HG03442 (cell line): ENCODE results near the gene AP4B1.

Experiments used
- ATAC-seq: cut with Tn5 transposase; IDR thresholded peaks from one replicate; pipeline ENCODE4 v1.9.1; 2021; ENCODE audit warnings: mild to moderate bottlenecking, moderate library complexity; ENCODE audit not compliant: unreplicated experiment

The AP4B1 gene

DNA sequence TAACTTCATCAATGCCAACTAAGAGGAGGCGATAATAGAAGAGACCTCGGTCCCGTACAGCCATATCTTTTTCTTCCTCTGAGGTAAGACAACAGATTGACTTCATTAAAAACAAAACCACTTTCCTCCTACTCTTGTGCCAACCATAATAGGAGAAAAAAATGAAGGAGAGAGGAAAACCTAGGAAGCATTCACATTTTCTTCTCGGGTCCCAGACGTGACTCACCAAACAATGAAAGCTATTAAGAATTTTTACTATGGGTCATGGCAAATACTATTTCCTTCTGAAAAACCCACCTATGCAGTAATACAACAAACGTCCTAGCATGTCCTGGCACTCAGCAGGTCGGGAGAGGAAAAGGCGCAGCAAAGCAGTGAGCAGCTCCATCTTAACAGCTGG lies 8.6 kb downstream of the AP4B1 start:
- ATAC-seq = no peak

GRCh38 chr1:113895098-113895497 lies 9.5 kb downstream of the AP4B1 start:
- no peak for ATAC-seq

- ATAC-seq = no peak
These were observed 11.3 kb downstream of the AP4B1 start for GRCh38 chr1:113893267-113893666.

DNA sequence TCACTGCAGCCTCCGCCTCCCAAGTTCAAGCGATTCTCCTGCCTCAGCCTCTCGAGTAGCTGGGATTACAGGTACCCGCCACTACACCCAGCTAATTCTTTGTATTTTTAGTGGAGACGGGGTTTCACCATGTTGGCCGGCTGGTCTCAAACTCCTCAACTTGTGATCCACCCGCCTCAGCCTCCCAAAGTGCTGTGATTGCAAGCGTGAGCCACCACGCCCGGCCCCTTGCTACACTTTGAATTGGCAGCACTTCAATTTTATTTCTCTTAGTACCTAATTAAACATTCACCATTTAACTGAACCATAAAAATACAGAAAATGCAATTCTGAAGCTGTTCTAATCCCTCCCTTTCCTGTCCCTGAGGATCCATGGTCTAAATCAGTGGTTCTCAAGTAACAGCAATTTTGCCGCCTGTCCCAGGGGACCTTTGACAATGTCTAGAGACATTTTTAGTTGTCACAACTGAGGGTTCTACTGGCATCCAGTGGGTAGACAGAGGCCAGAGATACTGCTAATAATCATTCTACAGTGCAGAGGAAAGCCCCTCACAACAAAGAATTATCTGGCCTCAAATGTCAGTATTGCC lies 12.9 kb downstream of the AP4B1 start:
- no peak for ATAC-seq

GRCh38 chr1:113890816-113891215 lies 13.8 kb downstream of the AP4B1 start:
- no peak for ATAC-seq

DNA sequence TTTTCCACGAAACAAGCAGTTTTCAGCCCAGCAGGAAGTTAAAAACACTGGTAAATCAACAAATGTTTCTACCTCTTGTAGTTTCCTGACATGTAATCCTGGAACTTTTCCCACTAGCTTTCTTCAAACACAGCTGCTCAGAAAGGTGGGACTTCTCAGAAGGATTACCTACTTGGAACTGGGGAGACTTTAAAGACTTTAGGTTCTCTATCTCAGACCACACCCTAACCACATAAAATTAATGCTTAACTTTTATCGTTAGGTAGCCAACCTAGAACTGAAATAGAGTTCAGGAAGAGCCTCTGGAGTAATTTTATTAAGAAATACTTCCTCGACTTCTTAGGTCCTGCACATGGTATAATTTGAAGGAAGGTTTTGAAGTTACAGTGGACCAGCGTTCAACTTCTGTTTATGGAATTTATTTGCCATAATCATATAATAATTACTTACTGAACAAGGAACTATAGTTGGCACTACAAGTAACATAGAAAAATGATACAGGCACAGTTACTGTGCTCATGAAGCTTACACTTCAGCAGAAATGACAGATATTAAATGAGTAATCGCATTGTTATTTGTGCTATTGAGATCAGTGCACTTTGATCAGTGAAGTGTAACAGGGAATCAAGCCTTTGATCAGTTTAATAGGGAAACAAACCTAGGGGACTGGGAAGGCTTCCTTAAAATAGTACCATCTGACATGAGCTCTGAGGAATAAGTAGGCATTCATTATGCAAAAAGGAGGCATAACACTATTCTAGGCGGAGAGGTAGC lies 17.0 kb downstream of the AP4B1 start, which contains the start of gene BCL2L15:
BCL2L15 (minus strand) TSS at position 180 of the 774 bp plus-strand sequence. CDS start 206 bp downstream, outside the sequence.
- no peak for ATAC-seq

DNA sequence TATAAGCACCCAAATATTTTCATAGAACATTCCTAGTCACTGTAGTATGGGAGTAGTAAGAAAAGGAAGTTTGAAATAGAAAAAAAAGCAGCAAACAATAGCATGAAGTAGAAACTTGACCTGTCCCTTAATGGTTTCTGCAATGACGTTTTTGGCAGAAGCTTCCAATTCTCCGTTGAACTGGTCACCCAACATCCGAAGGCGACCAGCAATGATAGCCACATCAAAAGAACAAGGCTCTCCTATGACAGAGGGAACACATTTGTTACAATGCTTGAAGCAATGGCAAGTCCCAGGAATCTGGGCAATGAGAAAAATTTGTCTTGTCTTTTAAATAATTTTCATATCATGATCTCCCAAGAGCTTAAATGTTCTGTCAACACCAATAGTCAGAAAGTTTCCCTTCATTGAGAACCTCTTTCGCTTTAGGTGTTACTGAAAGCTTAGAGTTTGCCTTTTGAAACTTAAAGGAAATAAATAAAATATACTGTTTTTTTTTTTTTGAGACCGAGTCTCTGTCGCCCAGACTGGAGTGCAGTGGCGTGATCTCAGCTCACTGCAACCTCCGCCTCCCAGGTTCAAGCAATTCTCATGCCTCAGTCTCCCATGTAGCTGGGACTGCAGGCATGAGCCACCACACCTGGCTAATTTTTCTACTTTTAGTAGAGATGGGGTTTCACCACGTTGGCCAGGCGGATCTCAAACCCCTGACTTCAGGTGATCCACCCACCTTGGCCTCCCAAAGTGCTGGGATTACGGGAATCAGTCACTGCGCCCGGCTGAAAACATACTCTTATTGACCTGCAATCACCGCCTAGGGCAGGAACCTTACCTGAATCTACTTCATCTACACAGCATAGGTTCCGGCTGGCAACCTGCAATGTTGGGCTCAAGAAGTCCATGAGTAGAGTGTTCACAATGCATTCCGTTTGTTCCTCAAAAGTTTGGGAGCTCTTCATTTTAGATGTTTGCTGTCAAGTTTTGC lies 17.9 kb downstream of the AP4B1 start:
- ATAC-seq = no peak

- ATAC-seq = no peak
These were observed 22.9 kb downstream of the AP4B1 start for GRCh38 chr1:113881661-113882060.

DNA sequence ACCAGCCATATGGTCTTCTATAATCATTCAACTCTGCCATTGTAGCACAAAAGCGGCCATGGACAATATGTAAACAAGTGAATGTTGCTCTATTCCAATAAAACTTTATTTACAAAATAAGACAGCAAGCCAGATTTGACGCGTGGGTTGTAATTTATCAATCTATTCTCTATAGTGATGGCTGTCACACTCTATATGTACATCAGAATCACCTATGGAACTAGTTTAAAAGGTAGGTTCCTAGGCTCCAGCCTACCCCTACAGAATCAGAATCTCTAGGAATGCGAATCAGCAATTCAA lies 24.9 kb downstream of the AP4B1 start:
- no peak for ATAC-seq

- ATAC-seq = no peak
These were observed 28.4 kb downstream of the AP4B1 start for GRCh38 chr1:113876176-113876575.

DNA sequence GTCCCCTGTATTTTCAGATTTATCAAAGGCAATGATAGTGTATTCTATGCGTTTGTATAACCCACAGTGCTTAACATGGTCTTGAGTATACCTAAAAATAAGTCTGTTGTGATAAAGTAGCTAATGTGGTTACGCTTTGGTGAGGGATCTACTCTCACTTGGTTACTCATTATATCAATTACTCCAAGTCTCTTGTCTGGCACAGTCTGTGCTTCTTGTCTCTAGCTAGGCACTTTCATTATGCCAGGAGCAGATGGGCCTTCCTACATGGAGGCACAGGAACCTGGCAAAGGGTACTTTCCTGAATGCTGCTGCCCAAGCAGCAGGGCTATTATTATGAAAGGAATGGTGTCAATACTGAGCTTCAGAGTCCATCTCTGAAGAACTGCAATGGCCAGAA lies 28.9 kb downstream of the AP4B1 start:
- no peak for ATAC-seq

GRCh38 chr1:113874012-113874879 lies 30.4 kb downstream of the AP4B1 start:
- peak; percentile 29 for ATAC-seq

GRCh38 chr1:113872219-113872935 lies 32.2 kb downstream of the AP4B1 start:
- ATAC-seq = no peak

DNA sequence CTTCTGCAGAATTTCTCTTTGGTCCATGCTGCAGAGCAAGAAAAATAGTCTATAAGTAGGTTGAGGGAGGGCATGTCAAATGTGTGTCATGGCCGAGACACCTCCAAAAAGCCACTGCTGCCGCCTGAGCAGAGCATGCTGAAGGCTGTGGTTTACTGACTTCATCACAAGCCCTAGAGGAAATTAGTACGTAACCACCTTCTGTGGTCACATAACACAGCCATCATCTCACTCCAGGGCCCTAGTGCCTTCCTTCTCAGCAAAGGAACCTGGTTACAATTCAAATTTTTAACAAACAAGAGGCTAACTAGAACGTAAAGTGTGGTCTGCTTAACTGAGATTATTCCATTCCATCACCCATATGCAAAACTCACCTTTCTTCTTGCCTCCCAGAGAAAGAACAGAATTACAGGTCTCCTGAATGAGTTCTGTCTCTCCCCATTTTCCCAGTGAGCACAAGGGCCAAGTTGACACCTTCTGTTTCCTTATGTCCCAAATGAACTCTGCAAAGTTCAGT lies 32.9 kb downstream of the AP4B1 start, which contains the start of gene PTPN22:
PTPN22 (minus strand) TSS at position 116 of the 517 bp plus-strand sequence.
- ATAC-seq = peak; percentile 92

- no peak for ATAC-seq
These were observed 33.8 kb downstream of the AP4B1 start for GRCh38 chr1:113870778-113871177.

DNA sequence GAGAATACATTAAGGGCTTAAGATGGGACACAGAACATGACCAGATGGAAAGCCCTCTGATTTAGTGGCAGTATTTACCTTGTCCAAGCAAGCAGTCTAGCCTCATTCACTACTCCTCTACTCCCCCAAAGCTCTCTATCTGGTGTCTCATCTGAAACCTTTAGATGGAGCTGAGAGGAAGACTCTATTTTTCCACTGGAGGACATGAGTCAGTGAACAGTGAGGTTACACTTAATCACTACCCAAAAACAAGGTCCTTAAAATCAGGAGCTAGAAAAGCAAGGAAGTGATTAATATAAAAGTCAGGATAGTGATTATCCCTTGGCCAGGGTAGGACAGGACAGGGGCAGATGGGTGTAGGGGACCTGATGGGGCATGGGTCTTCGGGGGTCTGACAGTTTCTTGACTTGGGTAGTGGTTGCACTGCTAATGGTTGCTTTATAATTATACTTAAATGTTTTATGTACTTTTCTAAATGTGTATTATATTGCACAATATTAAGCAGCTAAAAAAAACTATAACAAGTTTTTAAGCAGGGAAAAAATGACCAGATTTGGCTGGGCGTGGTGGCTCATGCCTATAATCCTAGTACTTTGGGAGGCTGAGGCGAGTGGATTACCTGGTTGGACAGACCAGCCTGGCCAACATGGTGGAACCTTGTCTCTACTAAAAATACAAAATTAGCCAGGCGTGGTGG lies 36.1 kb downstream of the AP4B1 start:
- ATAC-seq = no peak

DNA sequence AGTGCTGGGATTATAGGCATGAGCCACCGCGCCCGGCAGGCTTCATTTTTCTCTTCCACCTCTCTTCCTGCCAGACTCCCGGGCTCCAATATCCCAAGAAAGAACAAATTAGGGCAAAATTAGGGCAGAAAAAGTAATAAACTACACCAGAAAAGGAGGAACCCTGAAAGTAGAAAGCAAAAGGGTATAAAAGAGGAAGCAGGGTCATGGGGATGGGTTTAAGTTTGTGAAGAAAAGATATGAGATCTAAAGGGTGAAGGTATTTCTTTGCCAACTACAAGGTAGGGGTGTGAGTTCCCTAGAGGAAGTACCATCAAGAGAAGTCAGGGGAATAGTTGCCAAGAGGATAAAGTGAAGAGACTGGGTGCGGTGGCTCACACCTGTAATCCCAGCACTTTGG lies 43.0 kb downstream of the AP4B1 start:
- ATAC-seq = no peak

GRCh38 chr1:113860891-113861290 lies 43.7 kb downstream of the AP4B1 start:
- ATAC-seq = no peak
